ENCODE data around the gene IFT81. TPM values are rescaled to one million over a fixed set of nuclear protein-coding genes. Genes with fewer than 3 reads are reported as not detected.

Gene IFT81
- total and polyA plus RNA-seq, 7 donors = 1.8 to 42.7 (median 20.4) TPM

DNA sequence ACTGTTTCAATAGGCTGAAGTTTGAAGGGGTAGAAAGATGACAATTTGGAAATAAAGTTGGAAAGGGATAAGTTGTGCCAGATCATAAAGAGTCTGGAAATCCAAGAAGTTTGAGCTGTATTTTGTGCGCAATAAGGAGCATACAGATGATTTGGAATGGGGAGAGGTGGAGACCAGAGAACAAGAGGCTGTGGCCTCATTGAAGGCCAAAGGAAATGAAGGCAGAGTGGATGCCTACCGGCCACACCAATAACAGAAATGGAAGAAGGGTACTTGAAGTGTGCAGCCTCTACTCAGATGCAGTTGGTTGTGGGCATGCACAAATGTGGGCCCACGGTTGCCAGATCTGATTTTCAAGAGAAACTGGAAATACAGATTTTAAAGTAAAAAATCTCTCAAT, 2.4 kb downstream of the IFT81 start:
- Histone ChIP-seq H3K9me3 (no peaks in the 10 kb centered on the region), H3K27ac (peak overlapping the region in 3 of 4 donors; percentile 19 to 35 (median 20)), H3K4me1 (peaks cover 0 to 37% (median 16%) of the 10 kb centered on the region in 4 donors), H3K36me3 (peaks cover 0 to 30% (median 2%) of the 10 kb centered on the region in 4 donors), H3K27me3 (no peaks in the 10 kb centered on the region), H3K4me3 (no peak overlapping the region)
- intact Hi-C loops (cut with DNase I) = no loop called here
- no peak for DNase-seq
- TF ChIP-seq POLR2AphosphoS5 (IDR thresholded peaks at IDR 0.05) (no peak), EP300 (IDR thresholded peaks at IDR 0.05) (no peak), POLR2A (IDR thresholded peaks at IDR 0.05) (no peak)
- TF ChIP-seq, protein P1, sequence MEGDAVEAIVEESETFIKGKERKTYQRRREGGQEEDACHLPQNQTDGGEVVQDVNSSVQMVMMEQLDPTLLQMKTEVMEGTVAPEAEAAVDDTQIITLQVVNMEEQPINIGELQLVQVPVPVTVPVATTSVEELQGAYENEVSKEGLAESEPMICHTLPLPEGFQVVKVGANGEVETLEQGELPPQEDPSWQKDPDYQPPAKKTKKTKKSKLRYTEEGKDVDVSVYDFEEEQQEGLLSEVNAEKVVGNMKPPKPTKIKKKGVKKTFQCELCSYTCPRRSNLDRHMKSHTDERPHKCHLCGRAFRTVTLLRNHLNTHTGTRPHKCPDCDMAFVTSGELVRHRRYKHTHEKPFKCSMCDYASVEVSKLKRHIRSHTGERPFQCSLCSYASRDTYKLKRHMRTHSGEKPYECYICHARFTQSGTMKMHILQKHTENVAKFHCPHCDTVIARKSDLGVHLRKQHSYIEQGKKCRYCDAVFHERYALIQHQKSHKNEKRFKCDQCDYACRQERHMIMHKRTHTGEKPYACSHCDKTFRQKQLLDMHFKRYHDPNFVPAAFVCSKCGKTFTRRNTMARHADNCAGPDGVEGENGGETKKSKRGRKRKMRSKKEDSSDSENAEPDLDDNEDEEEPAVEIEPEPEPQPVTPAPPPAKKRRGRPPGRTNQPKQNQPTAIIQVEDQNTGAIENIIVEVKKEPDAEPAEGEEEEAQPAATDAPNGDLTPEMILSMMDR (IDR thresholded peaks at IDR 0.05) = no peak
- WGBS, 2 donors = 93 to 94% methylated on average over 3 of the region's 3 CpGs

GRCh38 chr12:110134691-110135411, 10.7 kb downstream of the IFT81 start:
- whole genome bisulfite sequencing, 2 donors = 41 to 72% methylated on average over 2 of the region's 2 CpGs

GRCh38 chr12:110135806-110136205, 11.6 kb downstream of the IFT81 start:
- H3K27ac ChIP-seq = peak overlapping the region; percentile 10 to 79 (median 60)
- no peak for DNase-seq
- H3K4me1 ChIP-seq = peaks cover 0 to 21% (median 14%) of the 10 kb centered on the region in 4 donors
- H3K9me3 ChIP-seq = no peaks in the 10 kb centered on the region
- intact Hi-C loops (cut with DNase I) = no loop called here
- no peaks in the 10 kb centered on the region for H3K27me3 ChIP-seq
- H3K36me3 ChIP-seq = peaks cover 0 to 78% (median 7%) of the 10 kb centered on the region in 4 donors
- H3K4me3 ChIP-seq = no peak overlapping the region
- no peak for TF ChIP-seq EP300 (IDR thresholded peaks at IDR 0.05)
- TF ChIP-seq, protein P1 (IDR thresholded peaks at IDR 0.05) = no peak
- no peak for TF ChIP-seq POLR2AphosphoS5 (IDR thresholded peaks at IDR 0.05)
- no peak for TF ChIP-seq POLR2A (IDR thresholded peaks at IDR 0.05)
- 82 to 83% methylated on average over 2 of the region's 2 CpGs for WGBS, 2 donors

More at GRCh38 chr12:110134691-110135411, 10.7 kb downstream of the IFT81 start:
- TF ChIP-seq POLR2AphosphoS5 (IDR thresholded peaks at IDR 0.05) = peak in 1 of 4 donors; percentile 38
- no peak for TF ChIP-seq POLR2A (IDR thresholded peaks at IDR 0.05)
- Histone ChIP-seq H3K4me3 (no peak overlapping the region), H3K27me3 (no peaks in the 10 kb centered on the region), H3K36me3 (peaks cover 0 to 80% (median 7%) of the 10 kb centered on the region in 4 donors), H3K9me3 (no peaks in the 10 kb centered on the region), H3K4me1 (peaks cover 0 to 20% (median 14%) of the 10 kb centered on the region in 4 donors), H3K27ac (peak overlapping the region; percentile 10 to 79 (median 60))
- no peak for DNase-seq
- intact Hi-C loops (cut with DNase I) = no loop called here

DNA sequence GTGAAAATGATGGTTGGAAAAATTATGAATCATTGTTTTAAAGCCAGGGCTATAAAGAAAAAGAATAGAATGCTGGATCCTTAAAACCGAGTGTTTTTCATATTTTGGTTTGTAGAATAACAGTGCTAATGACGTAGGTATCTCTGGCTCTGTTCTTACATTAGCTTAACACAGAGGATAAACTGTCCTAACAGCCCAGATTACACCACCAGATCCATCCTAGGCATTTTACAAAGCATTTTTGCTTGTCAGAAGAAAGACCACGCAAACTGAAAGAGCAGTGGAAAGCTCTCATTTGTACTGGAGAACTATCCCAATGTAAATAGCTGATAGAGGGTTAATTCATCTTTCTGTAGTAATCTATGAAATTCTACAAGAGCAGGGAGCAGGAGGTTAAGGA, 13.6 kb downstream of the IFT81 start:
- Histone ChIP-seq H3K27me3 (no peaks in the 10 kb centered on the region), H3K9me3 (no peaks in the 10 kb centered on the region), H3K36me3 (peaks cover 0 to 63% (median 6%) of the 10 kb centered on the region in 4 donors), H3K4me3 (no peak overlapping the region), H3K4me1 (peaks cover 0 to 35% (median 23%) of the 10 kb centered on the region in 4 donors), H3K27ac (peak overlapping the region in 1 of 4 donors; percentile 55)
- no peak for DNase-seq
- TF ChIP-seq, protein P1 (IDR thresholded peaks at IDR 0.05) = no peak
- TF ChIP-seq EP300 (IDR thresholded peaks at IDR 0.05) (no peak), POLR2A (IDR thresholded peaks at IDR 0.05) (no peak)
- intact Hi-C loops (cut with DNase I) = no loop called here
- WGBS, 2 donors = 89 to 96% methylated on average over 3 of the region's 3 CpGs

DNA sequence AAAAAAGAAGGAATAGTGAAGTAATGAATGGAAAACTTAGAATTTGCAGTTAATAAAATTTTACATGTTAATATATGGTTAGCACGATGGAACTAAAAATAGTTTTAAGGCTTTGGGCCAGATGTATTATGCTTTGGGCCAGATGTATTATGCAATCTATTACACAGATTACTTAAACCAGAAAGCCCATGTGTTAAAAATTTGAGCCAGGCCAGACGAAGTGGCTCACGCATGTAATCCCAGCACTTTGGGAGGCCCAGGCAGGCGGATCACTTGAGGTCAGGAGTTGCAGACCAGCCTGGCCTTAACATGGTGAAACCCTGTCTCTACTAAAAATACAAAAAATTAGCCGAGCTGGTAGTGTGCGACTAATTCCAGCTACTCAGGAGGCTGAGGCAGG, 17.2 kb downstream of the IFT81 start:
- H3K4me1 ChIP-seq = peaks cover 0 to 15% (median 9%) of the 10 kb centered on the region in 4 donors
- no peaks in the 10 kb centered on the region for H3K27me3 ChIP-seq
- 77 to 83% methylated on average over 6 of the region's 6 CpGs for WGBS, 2 donors
- H3K9me3 ChIP-seq = no peaks in the 10 kb centered on the region
- H3K27ac ChIP-seq = peak overlapping the region; percentile 59 to 69 (median 64)
- DNase-seq = peak; percentile 91
- peaks cover 0 to 59% (median 6%) of the 10 kb centered on the region in 4 donors for H3K36me3 ChIP-seq
- TF ChIP-seq, protein P1 (IDR thresholded peaks at IDR 0.05) = no peak
- TF ChIP-seq POLR2A (IDR thresholded peaks at IDR 0.05) (no peak), POLR2AphosphoS5 (IDR thresholded peaks at IDR 0.05) (peak; percentile 60 to 84 (median 68)), EP300 (IDR thresholded peaks at IDR 0.05) (peak in 2 of 4 donors; percentile 31 to 57)
- H3K4me3 ChIP-seq = no peak overlapping the region
- intact Hi-C loops (cut with DNase I) = loop anchor here (5.0 to 10.0 kb wide), 2 partner anchors 34 to 63 kb away; no protein-coding TSS in a partner anchor

Measured in sigmoid colon (tissue), 7 donors.